Islet of Langerhans (tissue), 1 donor: ENCODE measurements around the gene TMEM115.

Source experiments
- FAIRE-seq: peaks from one replicate; lab custom pipeline; 2011; peaks lifted over from hg19 to GRCh38; lab: Jason Lieb, UNC

Gene TMEM115

GRCh38 chr3:50352781-50353180 is 6.5 kb downstream of the TMEM115 start:
- FAIRE-seq = no peak

- no peak for FAIRE-seq
Observed at GRCh38 chr3:50351323-50351697, 8.0 kb downstream of the TMEM115 start.

GRCh38 chr3:50350527-50351322 is 8.6 kb downstream of the TMEM115 start, which contains the start of the genes CYB561D2 and NPRL2:
Gene CYB561D2 (plus strand): TSS chr3:50350862. CDS start chr3:50351434, 572 bp downstream.
Gene NPRL2 (minus strand): TSS chr3:50350775. CDS start chr3:50350652, 123 bp downstream.
- FAIRE-seq = no peak

- FAIRE-seq = no peak
Observed at GRCh38 chr3:50350213-50350526, 9.2 kb downstream of the TMEM115 start.

GRCh38 chr3:50347187-50347813 is 12.0 kb downstream of the TMEM115 start:
- FAIRE-seq = peak; percentile 86

- FAIRE-seq = no peak
Observed at GRCh38 chr3:50345586-50346234, 13.6 kb downstream of the TMEM115 start, which contains the start of gene ZMYND10. Gene ZMYND10 (minus strand): TSS chr3:50345732. CDS start chr3:50345579, 153 bp downstream.

GRCh38 chr3:50345008-50345407 is 14.3 kb downstream of the TMEM115 start:
- no peak for FAIRE-seq

- FAIRE-seq = no peak
Observed at GRCh38 chr3:50342813-50343633, 16.3 kb downstream of the TMEM115 start.

- no peak for FAIRE-seq
Observed at GRCh38 chr3:50341996-50342650, 17.2 kb downstream of the TMEM115 start.

- no peak for FAIRE-seq
Observed at GRCh38 chr3:50341537-50341936, 17.8 kb downstream of the TMEM115 start.

- no peak for FAIRE-seq
Observed at GRCh38 chr3:50340448-50341329, 18.6 kb downstream of the TMEM115 start, which contains the start of gene RASSF1. Gene RASSF1 (minus strand): TSS chr3:50340836. CDS start chr3:50340805, 31 bp downstream.

- no peak for FAIRE-seq
Observed at GRCh38 chr3:50340147-50340447, 19.2 kb downstream of the TMEM115 start.

GRCh38 chr3:50339485-50340146 is 19.7 kb downstream of the TMEM115 start:
- no peak for FAIRE-seq

- no peak for FAIRE-seq
Observed at GRCh38 chr3:50338965-50339364, 20.4 kb downstream of the TMEM115 start.

GRCh38 chr3:50337175-50337861 is 22.0 kb downstream of the TMEM115 start:
- FAIRE-seq = peak; percentile 89

GRCh38 chr3:50336452-50337174 is 22.7 kb downstream of the TMEM115 start:
- FAIRE-seq = no peak

- no peak for FAIRE-seq
Observed at GRCh38 chr3:50334339-50335075, 24.8 kb downstream of the TMEM115 start.

- no peak for FAIRE-seq
Observed at GRCh38 chr3:50333744-50334328, 25.5 kb downstream of the TMEM115 start.
